ENCODE measurements around the gene SP3. TPM values are rescaled to one million over a fixed set of nuclear protein-coding genes. Genes with fewer than 3 reads are reported as not detected.

SP3 gene
- total and polyA plus RNA-seq, 2 experiments from 2014 or later: 24.1 to 110 TPM

DNA sequence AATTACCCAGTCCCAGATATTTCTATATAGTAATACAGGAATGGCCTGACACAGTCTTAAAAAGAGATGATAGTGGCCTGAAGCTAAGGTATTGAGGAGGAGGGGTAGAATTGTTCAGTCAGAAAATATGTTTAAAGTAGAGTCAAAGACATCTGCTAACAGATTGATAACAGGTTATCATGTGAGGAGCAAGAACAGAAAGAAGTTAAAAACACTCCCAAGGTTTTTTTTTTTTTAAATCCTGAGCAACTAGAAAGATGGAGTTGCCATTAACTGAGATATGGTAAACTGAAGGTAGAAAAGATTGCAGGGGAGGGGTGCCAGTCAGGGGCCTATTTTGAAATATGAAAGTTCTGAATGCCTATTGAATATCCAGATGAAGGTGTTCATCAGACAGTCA is 43.1 kb downstream of the SP3 start (continued):
- no peak for TF ChIP-seq CTCF (conservative IDR thresholded peaks at IDR 0.05; ENCODE audit: low read depth in 2 of 2)
- TF ChIP-seq, protein P1, sequence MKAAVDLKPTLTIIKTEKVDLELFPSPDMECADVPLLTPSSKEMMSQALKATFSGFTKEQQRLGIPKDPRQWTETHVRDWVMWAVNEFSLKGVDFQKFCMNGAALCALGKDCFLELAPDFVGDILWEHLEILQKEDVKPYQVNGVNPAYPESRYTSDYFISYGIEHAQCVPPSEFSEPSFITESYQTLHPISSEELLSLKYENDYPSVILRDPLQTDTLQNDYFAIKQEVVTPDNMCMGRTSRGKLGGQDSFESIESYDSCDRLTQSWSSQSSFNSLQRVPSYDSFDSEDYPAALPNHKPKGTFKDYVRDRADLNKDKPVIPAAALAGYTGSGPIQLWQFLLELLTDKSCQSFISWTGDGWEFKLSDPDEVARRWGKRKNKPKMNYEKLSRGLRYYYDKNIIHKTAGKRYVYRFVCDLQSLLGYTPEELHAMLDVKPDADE (IDR thresholded peaks at IDR 0.05): no peak
- TF ChIP-seq EZH2phosphoT487 (IDR thresholded peaks at IDR 0.05; ENCODE audit: unreplicated experiment): no peak
- no peak for TF ChIP-seq NANOG (IDR thresholded peaks at IDR 0.05; ENCODE audit: borderline replicate concordance)
- no peak for TF ChIP-seq POLR2AphosphoS5 (IDR thresholded peaks at IDR 0.05; ENCODE audit: low read depth)
- TF ChIP-seq STAT1 (IDR thresholded peaks at IDR 0.05; ENCODE audit: unreplicated experiment): no peak
- TF ChIP-seq ZNF114 (CRISPR knock-in tag; IDR thresholded peaks at IDR 0.05): no peak

DNA sequence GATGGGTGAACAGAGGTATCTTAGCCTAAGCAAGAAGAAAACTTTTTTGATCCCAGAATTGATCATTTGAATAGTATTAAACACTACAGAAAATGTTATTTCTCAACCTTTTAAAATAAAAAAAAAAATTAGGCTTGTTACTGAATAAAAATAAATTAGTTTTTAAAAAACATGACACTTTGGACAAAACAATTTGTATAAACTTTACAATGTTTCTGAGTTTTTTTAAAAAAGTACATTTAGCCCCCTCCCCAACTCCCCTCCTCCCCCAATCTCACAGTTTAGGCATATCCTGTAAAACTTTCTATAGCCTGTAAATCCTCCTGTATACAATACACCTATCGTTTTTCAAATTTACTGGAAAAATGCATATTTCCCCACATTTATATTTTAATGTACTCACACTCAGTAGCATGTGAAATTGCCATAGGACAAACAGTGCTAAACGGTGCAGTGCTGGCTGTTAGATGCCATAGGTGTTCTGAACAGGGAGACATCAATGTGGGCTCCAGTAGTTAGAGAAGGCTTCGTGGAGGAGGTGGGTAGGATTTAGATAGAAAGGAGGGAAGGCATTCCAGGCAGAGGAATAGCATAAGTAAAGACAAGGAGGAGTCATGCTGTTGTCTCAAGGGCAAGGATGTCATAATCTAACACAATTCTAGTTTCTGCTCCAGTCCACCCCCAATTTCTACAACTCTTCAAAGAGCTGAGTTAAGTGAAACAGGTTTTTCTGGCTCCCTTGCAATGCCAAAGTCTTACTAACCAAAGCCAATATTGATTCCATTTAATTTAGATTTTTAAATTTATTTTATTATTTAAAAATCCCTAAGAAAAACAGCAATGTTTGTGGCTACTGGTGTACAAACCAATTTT is 50.9 kb downstream of the SP3 start:
- H3K27ac Mint-ChIP-seq: peak overlapping the region; percentile 40; the same call in 1 of the 2 replicates
- H3K36me3 ChIP-seq (ENCODE audit: insufficient read depth): no peaks in the 10 kb centered on the region; the same call in 1 of the 2 replicates
- peaks cover 40% of the 10 kb centered on the region for H3K79me2 ChIP-seq (replicated peaks; ENCODE audit: insufficient read depth)
- TF ChIP-seq ZNF114 (CRISPR knock-in tag; IDR thresholded peaks at IDR 0.05) (no peak), ZNF462 (CRISPR knock-in tag; IDR thresholded peaks at IDR 0.05) (no peak), NANOG (IDR thresholded peaks at IDR 0.05; ENCODE audit: borderline replicate concordance) (no peak), POLR2AphosphoS5 (IDR thresholded peaks at IDR 0.05; ENCODE audit: low read depth) (no peak), JUNB (IDR thresholded peaks at IDR 0.05; ENCODE audit: unreplicated experiment) (no peak), REST (IDR thresholded peaks at IDR 0.05; ENCODE audit: unreplicated experiment) (no peak), EZH2 (IDR thresholded peaks at IDR 0.05; ENCODE audit: low read depth, unreplicated experiment) (no peak)

More for the DNA sequence above, 50.9 kb downstream of the SP3 start:
- H3K9me2 ChIP-seq (ENCODE audit: insufficient read depth): no peaks in the 10 kb centered on the region
- no peak overlapping the region for H3K4me3 ChIP-seq
- Mint-ChIP-seq H3K4me3 (no peak overlapping the region), H3K4me1 (peaks cover 13% of the 10 kb centered on the region), H3K9me3 (no peaks in the 10 kb centered on the region), H3K27me3 (ENCODE audit: insufficient read depth, low read depth, poor library complexity) (no peaks in the 10 kb centered on the region), H3K36me3 (ENCODE audit: low read depth) (peaks cover 40% of the 10 kb centered on the region)
- ATAC-seq: peak; percentile 58
- no peaks in the 10 kb centered on the region for H3F3A ChIP-seq (replicated peaks; ENCODE audit: low read depth)
- no peaks in the 10 kb centered on the region for H4K20me1 ChIP-seq (replicated peaks; ENCODE audit: insufficient read depth)
- DNase-seq (ENCODE audit: low spot score): peak; percentile 14
- H3K27me3 ChIP-seq (ENCODE audit: insufficient read depth): no peaks in the 10 kb centered on the region
- H2AFZ ChIP-seq: no peak overlapping the region
- H3K4me1 ChIP-seq (ENCODE audit: insufficient read depth): peaks cover 4% of the 10 kb centered on the region; the same call in 1 of the 2 replicates
- no peak overlapping the region for H3K27ac ChIP-seq (ENCODE audit: low read depth)
- no peak overlapping the region for H3K4me2 ChIP-seq

All from GM23338 (cell line).